ENCODE data around the gene GDF9. TPM values are rescaled to one million over a fixed set of nuclear protein-coding genes. Genes with fewer than 3 reads are reported as not detected.

Gene GDF9
- total RNA-seq: 0.19 and 0.33 TPM in 2 replicates

GRCh38 chr5:132866342-132867045 lies at the start of gene GDF9, which contains the start of gene UQCRQ:
TSS of gene GDF9 (minus strand) at chr5:132866469. CDS start at chr5:132864533, 1,936 bp downstream.
TSS of gene UQCRQ (plus strand) at chr5:132866642. CDS start at chr5:132866882, 240 bp downstream.

GRCh38 chr5:132873119-132873929 lies 7.1 kb upstream of the GDF9 start, which contains the start of gene LEAP2:
TSS of gene LEAP2 (plus strand) at chr5:132873668. CDS start at chr5:132873695, 27 bp downstream.

GRCh38 chr5:132830436-132831094 lies 35.7 kb downstream of the GDF9 start, which contains the start of gene SHROOM1:
TSS of gene SHROOM1 (minus strand) at chr5:132830647. CDS start at chr5:132826140, 4,507 bp downstream.

GRCh38 chr5:132812781-132813598 lies 53.3 kb downstream of the GDF9 start, which contains the start of gene SOWAHA:
TSS of gene SOWAHA (plus strand) at chr5:132813302. CDS start at chr5:132813622, 320 bp downstream.

Small RNA genes lying within 50 kb of the gene (small RNA-seq; reads per million reads assigned to genes)
- not detected for gene RNA5SP192

Other genes starting within 250 kb of the GDF9 start
- gene IL13, start 208.3 kb downstream of the GDF9 start, total RNA-seq: not detected in 2 replicates
- gene IL4, start 192.5 kb downstream of the GDF9 start, total RNA-seq: not detected in 2 replicates
- gene KIF3A, start 128.9 kb downstream of the GDF9 start, total RNA-seq: 7.5 and 9.1 TPM in 2 replicates
- gene CCNI2, start 119.0 kb downstream of the GDF9 start, total RNA-seq: under 0.01 TPM in 1 of 2 replicates, not detected in the other
- gene SEPTIN8, start 89.2 kb downstream of the GDF9 start, total RNA-seq: 47.9 and 48.3 TPM in 2 replicates
- gene SOWAHA, start 53.2 kb downstream of the GDF9 start, total RNA-seq: not detected in 2 replicates
- gene SHROOM1, start 35.8 kb downstream of the GDF9 start, total RNA-seq: 8.2 and 9.8 TPM in 2 replicates
- 65.9 and 78.7 TPM in 2 replicates for gene UQCRQ, start 173 bp upstream of the GDF9 start, total RNA-seq
- not detected in 2 replicates for gene LEAP2, start 7.2 kb upstream of the GDF9 start, total RNA-seq
- 83.9 and 84.4 TPM in 2 replicates for gene AFF4, start 97.2 kb upstream of the GDF9 start, total RNA-seq
- 18.0 and 19.7 TPM in 2 replicates for gene ZCCHC10, start 160.1 kb upstream of the GDF9 start, total RNA-seq
- 104 and 134 TPM in 2 replicates for gene HSPA4, start 185.5 kb upstream of the GDF9 start, total RNA-seq

Measured in vein endothelial cell (primary cell).